Peyer's patch (tissue), 4 donors: Measurements from ENCODE around the gene MOB3B.

Experiments used
- POLR2A ChIP-seq, 2 donors: fragments of 450-650 bp; IDR thresholded peaks; one replicate each; pipeline ENCODE4 v1.5.1; 2017; ENCODE audit warnings: antibody characterized with exemption in 2 of 2, mild to moderate bottlenecking in 2 of 2, moderate library complexity in 2 of 2
- TF ChIP-seq, protein P1 (sequence below), 6 experiments: fragments of 450-650 bp in 4 of 6; fragments of 200-600 bp in 2 of 6; sonication (generic) in 1 of 6; IDR thresholded peaks; one replicate each; pipeline ENCODE4 v1.5.1; 2017 to 2019; ENCODE audit warnings: antibody characterized with exemption in 6 of 6, mild to moderate bottlenecking in 3 of 6, moderate library complexity in 1 of 6

- TF ChIP-seq, protein P1, sequence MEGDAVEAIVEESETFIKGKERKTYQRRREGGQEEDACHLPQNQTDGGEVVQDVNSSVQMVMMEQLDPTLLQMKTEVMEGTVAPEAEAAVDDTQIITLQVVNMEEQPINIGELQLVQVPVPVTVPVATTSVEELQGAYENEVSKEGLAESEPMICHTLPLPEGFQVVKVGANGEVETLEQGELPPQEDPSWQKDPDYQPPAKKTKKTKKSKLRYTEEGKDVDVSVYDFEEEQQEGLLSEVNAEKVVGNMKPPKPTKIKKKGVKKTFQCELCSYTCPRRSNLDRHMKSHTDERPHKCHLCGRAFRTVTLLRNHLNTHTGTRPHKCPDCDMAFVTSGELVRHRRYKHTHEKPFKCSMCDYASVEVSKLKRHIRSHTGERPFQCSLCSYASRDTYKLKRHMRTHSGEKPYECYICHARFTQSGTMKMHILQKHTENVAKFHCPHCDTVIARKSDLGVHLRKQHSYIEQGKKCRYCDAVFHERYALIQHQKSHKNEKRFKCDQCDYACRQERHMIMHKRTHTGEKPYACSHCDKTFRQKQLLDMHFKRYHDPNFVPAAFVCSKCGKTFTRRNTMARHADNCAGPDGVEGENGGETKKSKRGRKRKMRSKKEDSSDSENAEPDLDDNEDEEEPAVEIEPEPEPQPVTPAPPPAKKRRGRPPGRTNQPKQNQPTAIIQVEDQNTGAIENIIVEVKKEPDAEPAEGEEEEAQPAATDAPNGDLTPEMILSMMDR (IDR thresholded peaks at IDR 0.05) = no peak
- TF ChIP-seq POLR2A (IDR thresholded peaks at IDR 0.05) = no peak
These were observed 180.6 kb downstream of the MOB3B start for GRCh38 chr9:27348785-27349697.
